Heart right ventricle (tissue), 16 donors: ENCODE data around the gene PLA2G15. TPM values are rescaled to one million over a fixed set of nuclear protein-coding genes. Genes with fewer than 3 reads are reported as not detected.

ENCODE experiments used
- ATAC-seq, 8 donors: fragments of 200-7000 bp; cut with Tn5 transposase; one replicate each; pipeline ENCODE4 v1.9.1; 2020; ENCODE audit warnings: mild to moderate bottlenecking in 8 of 8, moderate library complexity in 8 of 8, moderate number of reproducible peaks in 1 of 8
- DNase-seq, 2 donors: peaks; one replicate each; pipeline ENCODE4 v3.0.0-alpha.2; 2020
- H3K27ac ChIP-seq, 10 donors: fragments of 200-600 bp; sonication (generic) in 2 of 10; one replicate each; pipeline versions ENCODE4 v1.5.0 to v1.8.0; 2020 to 2022; ENCODE audit warnings: mild to moderate bottlenecking in 3 of 10
- H3K27me3 ChIP-seq, 7 donors: fragments of 200-600 bp; one replicate each; pipeline ENCODE4 v1.8.0; 2021 to 2022; ENCODE audit warnings: mild to moderate bottlenecking in 2 of 7
- H3K36me3 ChIP-seq, 9 donors: fragments of 200-600 bp; sonication (generic) in 1 of 9; one replicate each; pipeline versions ENCODE4 v1.5.0 to v1.8.0; 2020 to 2022; ENCODE audit warnings: mild to moderate bottlenecking in 2 of 9
- H3K4me1 ChIP-seq, 9 donors: fragments of 200-600 bp; sonication (generic) in 1 of 9; one replicate each; pipeline versions ENCODE4 v1.5.0 to v1.8.0; 2020 to 2022; ENCODE audit warnings: mild to moderate bottlenecking in 4 of 9
- H3K4me3 ChIP-seq, 10 donors: fragments of 200-600 bp; sonication (generic) in 2 of 10; one replicate each; pipeline versions ENCODE4 v1.5.0 to v1.8.0; 2020 to 2022; ENCODE audit warnings: mild to moderate bottlenecking in 7 of 10, moderate library complexity in 2 of 10
- H3K9me3 ChIP-seq, 11 donors: fragments of 200-600 bp in 10 of 11; sonication (generic) in 2 of 11; one replicate each; pipeline versions ENCODE4 v1.5.0 to v1.8.0; 2013 to 2022; ENCODE audit warnings: mild to moderate bottlenecking in 2 of 11, control low read depth in 1 of 11, moderate library complexity in 1 of 11
- WGBS, 2 donors: extraction: QIAGEN DNeasy Blood & Tissue Kit; methylation state at CpG; one replicate each; pipeline ENCODE4 v1.1.7; 2013; ENCODE audit warnings: inconsistent platforms in 1 of 2; 5-methylcytosine and 5-hydroxymethylcytosine counted together
- intact Hi-C, 10 donors: fragments of 100-400 bp; cut with DNase I; formaldehyde crosslinking; loops; one replicate each; pipeline versions ENCODE4 v1.11.1 to v1.14.2; 2022
- polyA plus RNA-seq, 2 donors: library from polyadenylated mRNA; stranded (reverse); fragments of 200-250 nt; gene quantifications; one replicate each; pipeline ENCODE4 v1.2.3, GENCODE V29; 2013
- total RNA-seq, 10 donors: library from RNA; stranded (reverse); fragmentation: NEBNext Ultra II Directional in 3 of 10; extraction: Animal tissue kit (Norgen Biotek cat#: 25700) in 3 of 10; gene quantifications; one replicate each; pipeline versions ENCODE4 v1.2.1 to v1.2.4, GENCODE V29; 2021 to 2023
- TF ChIP-seq, protein P1 (sequence below), 9 donors: fragments of 200-600 bp; sonication (generic) in 2 of 9; IDR thresholded peaks; one replicate each; pipeline versions ENCODE4 v1.5.0 to v1.8.0; 2021 to 2022; ENCODE audit warnings: antibody characterized with exemption in 9 of 9, mild to moderate bottlenecking in 5 of 9, moderate library complexity in 1 of 9
- donor health status: Arrhythmogenic right ventricular cardiomyopathy.
- donor health status: ischemic (EF 13 %, LVEDD 7.1; RV severe dilation, severe dysfunction).
- donor health status: healthy with polysubstance abuse.
- donor health status: DM: no; HTN: yes; CAD: no.
- donor health status: DM: no; HTN: no; CAD: no.
- donor health status: ischemic (EF 25% LVEDD 6.9; RV normal size, moderate dysfunction).
- donor health status: ischemic (EF 25% LVEDD 5.7; RV mildly dilated, moderate dysfunction).
- donor health status: healthy.
- donor health status: DM: yes; HTN: yes; CAD: no.
- donor health status: Ischemic cardiomyopathy.
- donor health status: ischemic (EF 35%, LVEDD 5.7; RV mildly dilated, moderate dysfunction).
- donor health status: nonischemic (EF 11% LVEDD 7.7; RV severe dilation, severe dysfunction).
- donor health status: DM: yes; HTN: yes; CAD: no.
- donor health status: PGD.
- donor health status: ischemic (EF 29% LVEDD 5.4; RV normal size, mild dysfunction).
- donor health status: nonischemic (EF 23%, LVEDD 6.1; RV moderate dilation, normal function).

PLA2G15 gene
- total and polyA plus RNA-seq, 12 donors = 31.0 to 62.1 (median 38.8) TPM

DNA sequence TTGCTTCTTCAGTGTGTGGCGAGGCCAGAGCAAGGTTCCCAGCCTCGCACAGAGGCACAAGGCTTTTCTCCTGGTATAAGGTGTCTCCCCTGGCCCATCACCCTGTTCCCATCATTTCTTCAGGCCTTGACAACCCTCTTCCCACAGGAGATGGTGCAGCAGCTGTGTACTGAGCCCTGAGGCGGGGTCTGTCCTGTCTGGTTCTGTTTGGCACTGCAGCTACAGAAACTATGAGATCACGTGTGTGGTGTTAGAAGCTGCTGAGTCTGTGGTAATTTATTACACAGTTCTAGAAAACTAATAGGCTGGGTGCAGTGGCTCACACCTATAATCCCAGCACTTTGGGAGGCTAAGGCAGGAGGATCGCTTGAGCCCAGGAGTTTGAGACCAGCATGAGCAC lies 7.2 kb downstream of the PLA2G15 start:
- TF ChIP-seq, protein P1, sequence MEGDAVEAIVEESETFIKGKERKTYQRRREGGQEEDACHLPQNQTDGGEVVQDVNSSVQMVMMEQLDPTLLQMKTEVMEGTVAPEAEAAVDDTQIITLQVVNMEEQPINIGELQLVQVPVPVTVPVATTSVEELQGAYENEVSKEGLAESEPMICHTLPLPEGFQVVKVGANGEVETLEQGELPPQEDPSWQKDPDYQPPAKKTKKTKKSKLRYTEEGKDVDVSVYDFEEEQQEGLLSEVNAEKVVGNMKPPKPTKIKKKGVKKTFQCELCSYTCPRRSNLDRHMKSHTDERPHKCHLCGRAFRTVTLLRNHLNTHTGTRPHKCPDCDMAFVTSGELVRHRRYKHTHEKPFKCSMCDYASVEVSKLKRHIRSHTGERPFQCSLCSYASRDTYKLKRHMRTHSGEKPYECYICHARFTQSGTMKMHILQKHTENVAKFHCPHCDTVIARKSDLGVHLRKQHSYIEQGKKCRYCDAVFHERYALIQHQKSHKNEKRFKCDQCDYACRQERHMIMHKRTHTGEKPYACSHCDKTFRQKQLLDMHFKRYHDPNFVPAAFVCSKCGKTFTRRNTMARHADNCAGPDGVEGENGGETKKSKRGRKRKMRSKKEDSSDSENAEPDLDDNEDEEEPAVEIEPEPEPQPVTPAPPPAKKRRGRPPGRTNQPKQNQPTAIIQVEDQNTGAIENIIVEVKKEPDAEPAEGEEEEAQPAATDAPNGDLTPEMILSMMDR (IDR thresholded peaks at IDR 0.05) = no peak
- Histone ChIP-seq H3K4me3 (no peak overlapping the region), H3K36me3 (peaks cover 0 to 93% (median 40%) of the 10 kb centered on the region in 9 donors), H3K27me3 (no peaks in the 10 kb centered on the region), H3K9me3 (no peaks in the 10 kb centered on the region), H3K27ac (peak overlapping the region; percentile 55 to 95 (median 89)), H3K4me1 (peaks cover 14 to 90% (median 57%) of the 10 kb centered on the region in 9 donors)
- intact Hi-C loops = loop anchor here in 1 of 10 donors (10.0 kb wide), 1 partner anchor 262 kb away; no protein-coding TSS in a partner anchor
- ATAC-seq (peak in 7 of 8 donors; percentile 2 to 46 (median 42)), DNase-seq (no peak)
- 63 to 67% methylated on average over 5 of the region's 5 CpGs for WGBS, 2 donors

DNA sequence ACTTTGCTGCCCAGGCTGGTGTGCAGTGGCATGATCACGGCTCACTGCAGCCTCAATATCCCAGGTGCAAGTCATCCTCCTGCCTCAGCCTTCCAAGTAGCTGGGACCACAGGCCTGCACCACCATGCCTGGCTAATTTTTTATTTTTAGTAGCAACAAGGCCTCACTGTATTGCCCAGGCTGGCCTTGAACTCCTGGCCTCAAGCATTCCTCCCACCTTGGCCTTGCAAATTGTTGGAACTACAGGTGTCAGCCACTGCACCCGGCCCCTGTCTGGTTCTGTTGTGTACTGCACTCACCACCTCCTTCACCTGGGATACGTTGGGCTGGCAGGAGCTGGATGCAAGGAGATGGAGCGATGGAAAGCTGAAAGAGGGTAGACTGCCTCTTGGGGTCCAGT lies 8.5 kb downstream of the PLA2G15 start:
- ATAC-seq (no peak), DNase-seq (no peak)
- no peaks in the 10 kb centered on the region for H3K27me3 ChIP-seq
- peaks cover 13 to 89% (median 54%) of the 10 kb centered on the region in 9 donors for H3K4me1 ChIP-seq
- peak overlapping the region in 9 of 10 donors; percentile 67 to 95 (median 87) for H3K27ac ChIP-seq
- H3K4me3 ChIP-seq = no peak overlapping the region
- H3K36me3 ChIP-seq = peaks cover 0 to 99% (median 40%) of the 10 kb centered on the region in 9 donors
- 79 to 81% methylated on average over 4 of the region's 4 CpGs for WGBS, 2 donors
- intact Hi-C loops = loop anchor here in 1 of 10 donors (10.0 kb wide), 1 partner anchor 261 kb away; no protein-coding TSS in a partner anchor
- no peaks in the 10 kb centered on the region for H3K9me3 ChIP-seq
- TF ChIP-seq, protein P1 (IDR thresholded peaks at IDR 0.05) = no peak

GRCh38 chr16:68255712-68256111 lies 10.5 kb downstream of the PLA2G15 start:
- intact Hi-C loops = loop anchor here in 1 of 10 donors (10.0 kb wide), 1 partner anchor 259 kb away; no protein-coding TSS in a partner anchor
- no peak for DNase-seq
- Histone ChIP-seq H3K27ac (peak overlapping the region in 7 of 10 donors; percentile 7 to 95 (median 87)), H3K36me3 (peaks cover 0 to 99% (median 44%) of the 10 kb centered on the region in 9 donors), H3K4me1 (peaks cover 13 to 90% (median 47%) of the 10 kb centered on the region in 9 donors), H3K9me3 (no peaks in the 10 kb centered on the region), H3K4me3 (no peak overlapping the region), H3K27me3 (no peaks in the 10 kb centered on the region)
- TF ChIP-seq, protein P1 (IDR thresholded peaks at IDR 0.05) = no peak
- 91 to 95% methylated on average over 18 of the region's 18 CpGs for WGBS, 2 donors
- no peak for ATAC-seq

- DNase-seq = no peak
- WGBS, 2 donors = 75 to 76% methylated on average over 6 of the region's 6 CpGs
- H3K4me1 ChIP-seq = peaks cover 11 to 91% (median 39%) of the 10 kb centered on the region in 9 donors
- TF ChIP-seq, protein P1 (IDR thresholded peaks at IDR 0.05) = no peak
- H3K27me3 ChIP-seq = no peaks in the 10 kb centered on the region
- H3K27ac ChIP-seq = peak overlapping the region; percentile 43 to 94 (median 71)
- no peak overlapping the region for H3K4me3 ChIP-seq
- H3K36me3 ChIP-seq = peaks cover 0 to 85% (median 37%) of the 10 kb centered on the region in 9 donors
- peak in 1 of 8 donors; percentile 1 for ATAC-seq
- H3K9me3 ChIP-seq = no peaks in the 10 kb centered on the region
- intact Hi-C loops = loop anchor here in 1 of 10 donors (10.0 kb wide), 1 partner anchor 257 kb away; no protein-coding TSS in a partner anchor
These were observed 12.2 kb downstream of the PLA2G15 start for GRCh38 chr16:68257251-68257905.
